Dermis microvascular lymphatic vessel endothelial cell (primary cell): ENCODE measurements around the gene BRI3BP. TPM values are rescaled to one million over a fixed set of nuclear protein-coding genes. Genes with fewer than 3 reads are reported as not detected.
"Not testable (repeated sequence)": the region's sequence is repeated elsewhere in the genome, so short reads cannot be mapped to it uniquely, and the experiment has no call there.

Experiments used
- DNase-seq, 2 donors: peaks; one replicate each; pipeline versions ENCODE4 v3.0.0 to v3.0.0-alpha.2; 2010; ENCODE audit warnings: low read depth in 2 of 2
- total RNA-seq: library from RNA; depleted of rRNA; stranded (reverse); fragments of >200 nt; gene quantifications from 2 replicates; pipeline ENCODE4 v1.2.1, GENCODE V29; 2014

Gene BRI3BP
- total RNA-seq, 1 donor from 2014 or later, result 4.6 TPM

GRCh38 chr12:125021771-125022170, 28.3 kb downstream of the BRI3BP start:
- DNase-seq, result no peak

- no peak for DNase-seq
Measured at GRCh38 chr12:125023065-125023464, 29.6 kb downstream of the BRI3BP start.

- no peak for DNase-seq
Measured at GRCh38 chr12:125024949-125025563, 31.6 kb downstream of the BRI3BP start.

GRCh38 chr12:125025606-125026235, 32.3 kb downstream of the BRI3BP start:
- no peak for DNase-seq

GRCh38 chr12:125028106-125028505, 34.7 kb downstream of the BRI3BP start:
- DNase-seq, result no peak

- no peak for DNase-seq
Measured at GRCh38 chr12:125029761-125030358, 36.4 kb downstream of the BRI3BP start.

GRCh38 chr12:125031471-125031870, 38.0 kb downstream of the BRI3BP start:
- DNase-seq, result not testable (repeated sequence)

- no peak for DNase-seq
Measured at GRCh38 chr12:125032466-125033152, 39.2 kb downstream of the BRI3BP start.

GRCh38 chr12:125033288-125033687, 39.8 kb downstream of the BRI3BP start:
- no peak for DNase-seq

GRCh38 chr12:125038976-125039625, 45.7 kb downstream of the BRI3BP start:
- no peak for DNase-seq

- no peak for DNase-seq
Measured at GRCh38 chr12:125049093-125049458, 55.6 kb downstream of the BRI3BP start.

- no peak for DNase-seq
Measured at GRCh38 chr12:125050446-125050845, 57.0 kb downstream of the BRI3BP start.

GRCh38 chr12:125050868-125051267, 57.4 kb downstream of the BRI3BP start:
- no peak for DNase-seq

- no peak for DNase-seq
Measured at GRCh38 chr12:125053821-125054220, 60.4 kb downstream of the BRI3BP start.

GRCh38 chr12:125055591-125055990, 62.1 kb downstream of the BRI3BP start:
- DNase-seq, result no peak

GRCh38 chr12:125056306-125056705, 62.9 kb downstream of the BRI3BP start:
- no peak for DNase-seq

GRCh38 chr12:125057708-125058107, 64.3 kb downstream of the BRI3BP start:
- no peak for DNase-seq

- DNase-seq, result no peak
Measured at GRCh38 chr12:125061229-125061628, 67.8 kb downstream of the BRI3BP start.

- DNase-seq, result not testable (repeated sequence)
Measured at GRCh38 chr12:125063522-125063921, 70.1 kb downstream of the BRI3BP start.

- DNase-seq, result no peak
Measured at GRCh38 chr12:125064492-125064891, 71.0 kb downstream of the BRI3BP start.

GRCh38 chr12:125065021-125065918, 71.8 kb downstream of the BRI3BP start, which contains the start of gene AACS:
AACS (plus strand) TSS chr12:125065435; CDS start chr12:125065585, 150 bp downstream.
- DNase-seq, result peak; percentile 42 to 85
